Smooth muscle cell (in vitro differentiated cells): ENCODE measurements around the gene CORO2B. TPM values are rescaled to one million over a fixed set of nuclear protein-coding genes. Genes with fewer than 3 reads are reported as not detected.

Source experiments
- DNase-seq: peaks from one replicate; lab custom pipeline; 2025; ENCODE audit not compliant: unreplicated experiment; lab: John Stamatoyannopoulos, UW
- H2AFZ ChIP-seq: fragments of 200-600 bp; sonication (generic); 2 replicates; pipeline ENCODE4 v1.6.0; 2016; ENCODE audit warnings: antibody characterized with exemption, low read depth, mild to moderate bottlenecking
- H3F3A ChIP-seq: fragments of 200-600 bp; sonication (generic); 2 replicates; pipeline ENCODE4 v1.6.0; 2017; ENCODE audit warnings: antibody characterized with exemption, low read depth
- H3K27ac ChIP-seq: fragments of 200-600 bp; sonication (generic); 2 replicates; pipeline ENCODE4 v1.5.1; 2016; ENCODE audit warnings: low read depth, mild to moderate bottlenecking
- H3K27me3 ChIP-seq: fragments of 200-600 bp; sonication (generic); 2 replicates; pipeline ENCODE4 v1.6.1; 2016; ENCODE audit warnings: low read depth, mild to moderate bottlenecking
- H3K36me3 ChIP-seq: fragments of 200-600 bp; sonication (generic); 2 replicates; pipeline ENCODE4 v1.5.1; 2016; ENCODE audit warnings: low read depth
- H3K4me1 ChIP-seq: fragments of 200-600 bp; sonication (generic); 2 replicates; pipeline ENCODE4 v1.5.1; 2016; ENCODE audit warnings: low read depth
- H3K4me2 ChIP-seq: fragments of 200-600 bp; sonication (generic); 2 replicates; pipeline ENCODE4 v1.6.0; 2016; ENCODE audit warnings: mild to moderate bottlenecking
- H3K4me3 ChIP-seq: fragments of 200-600 bp; sonication (generic); 2 replicates; pipeline ENCODE4 v1.5.1; 2016; ENCODE audit warnings: mild to moderate bottlenecking
- H3K79me2 ChIP-seq: fragments of 200-600 bp; sonication (generic); 2 replicates; pipeline ENCODE4 v1.6.0; 2016; ENCODE audit warnings: low read depth, mild to moderate bottlenecking
- H3K9ac ChIP-seq: fragments of 200-600 bp; sonication (generic); 2 replicates; pipeline ENCODE4 v1.6.0; 2016; ENCODE audit warnings: low read depth
- H3K9me3 ChIP-seq: fragments of 200-600 bp; sonication (generic); replicated peaks from 2 replicates; pipeline ENCODE4 v1.5.1; 2016; ENCODE audit warnings: low read depth
- H4K20me1 ChIP-seq: fragments of 200-600 bp; sonication (generic); 2 replicates; pipeline ENCODE4 v1.6.0; 2016; ENCODE audit warnings: low read depth
- WGBS: methylation state at CpG from one replicate; pipeline ENCODE4 v1.1.7; 2016; ENCODE audit warnings: low lambda C conversion rate; 5-methylcytosine and 5-hydroxymethylcytosine counted together
- polyA plus RNA-seq: library from polyadenylated mRNA; unstranded; fragments of >200 nt; fragmentation: Nextera tagmentation; extraction: Ambion mirVana; gene quantifications from 2 replicates; pipeline ENCODE4 v1.2.1, GENCODE V29; 2016
- total RNA-seq: library from RNA; depleted of rRNA; stranded (reverse); fragments of >200 nt; gene quantifications from 2 replicates; pipeline ENCODE4 v1.2.3, GENCODE V29; 2014
- TF ChIP-seq, protein P1 (sequence below): fragments of 200-600 bp; sonication (generic); IDR thresholded peaks from 2 replicates; pipeline ENCODE4 v1.5.1; 2017; ENCODE audit warnings: borderline replicate concordance, mild to moderate bottlenecking, antibody characterized with exemption; ENCODE audit not compliant: insufficient read depth, poor library complexity, severe bottlenecking

Gene CORO2B
- total and polyA plus RNA-seq, 2 experiments from 2014 or later, result 0.47 to 0.49 TPM

DNA sequence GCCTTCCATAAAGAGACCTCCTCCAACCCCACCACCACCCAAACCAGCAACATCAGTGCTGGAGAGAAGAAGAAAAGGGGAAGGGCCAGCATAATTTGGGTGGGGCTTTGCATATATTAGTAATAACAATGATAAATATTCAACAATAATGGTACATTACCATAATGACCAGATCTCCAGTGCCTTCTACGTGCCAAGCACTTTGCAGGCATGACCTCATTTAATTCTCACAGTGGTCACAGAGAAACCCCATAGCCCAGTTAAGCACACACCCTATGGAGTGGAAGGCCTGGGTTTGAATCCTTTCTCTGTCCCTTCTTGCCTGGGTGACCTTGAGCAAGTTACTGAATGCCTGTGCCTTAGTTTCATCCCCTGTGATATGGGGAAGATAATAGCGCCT is 49.2 kb downstream of the CORO2B start:
- Histone ChIP-seq H3K36me3 (no peaks in the 10 kb centered on the region), H3F3A (no peaks in the 10 kb centered on the region), H3K4me1 (peaks cover 3% of the 10 kb centered on the region), H4K20me1 (no peaks in the 10 kb centered on the region), H2AFZ (no peak overlapping the region), H3K9me3 (no peaks in the 10 kb centered on the region), H3K4me2 (no peak overlapping the region), H3K27me3 (peaks cover 11% of the 10 kb centered on the region), H3K4me3 (no peak overlapping the region), H3K9ac (no peak overlapping the region), H3K27ac (no peak overlapping the region), H3K79me2 (no peaks in the 10 kb centered on the region)
- 92% methylated on average over 2 of the region's 2 CpGs for WGBS
- TF ChIP-seq, protein P1, sequence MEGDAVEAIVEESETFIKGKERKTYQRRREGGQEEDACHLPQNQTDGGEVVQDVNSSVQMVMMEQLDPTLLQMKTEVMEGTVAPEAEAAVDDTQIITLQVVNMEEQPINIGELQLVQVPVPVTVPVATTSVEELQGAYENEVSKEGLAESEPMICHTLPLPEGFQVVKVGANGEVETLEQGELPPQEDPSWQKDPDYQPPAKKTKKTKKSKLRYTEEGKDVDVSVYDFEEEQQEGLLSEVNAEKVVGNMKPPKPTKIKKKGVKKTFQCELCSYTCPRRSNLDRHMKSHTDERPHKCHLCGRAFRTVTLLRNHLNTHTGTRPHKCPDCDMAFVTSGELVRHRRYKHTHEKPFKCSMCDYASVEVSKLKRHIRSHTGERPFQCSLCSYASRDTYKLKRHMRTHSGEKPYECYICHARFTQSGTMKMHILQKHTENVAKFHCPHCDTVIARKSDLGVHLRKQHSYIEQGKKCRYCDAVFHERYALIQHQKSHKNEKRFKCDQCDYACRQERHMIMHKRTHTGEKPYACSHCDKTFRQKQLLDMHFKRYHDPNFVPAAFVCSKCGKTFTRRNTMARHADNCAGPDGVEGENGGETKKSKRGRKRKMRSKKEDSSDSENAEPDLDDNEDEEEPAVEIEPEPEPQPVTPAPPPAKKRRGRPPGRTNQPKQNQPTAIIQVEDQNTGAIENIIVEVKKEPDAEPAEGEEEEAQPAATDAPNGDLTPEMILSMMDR, result no peak
- no peak for DNase-seq

DNA sequence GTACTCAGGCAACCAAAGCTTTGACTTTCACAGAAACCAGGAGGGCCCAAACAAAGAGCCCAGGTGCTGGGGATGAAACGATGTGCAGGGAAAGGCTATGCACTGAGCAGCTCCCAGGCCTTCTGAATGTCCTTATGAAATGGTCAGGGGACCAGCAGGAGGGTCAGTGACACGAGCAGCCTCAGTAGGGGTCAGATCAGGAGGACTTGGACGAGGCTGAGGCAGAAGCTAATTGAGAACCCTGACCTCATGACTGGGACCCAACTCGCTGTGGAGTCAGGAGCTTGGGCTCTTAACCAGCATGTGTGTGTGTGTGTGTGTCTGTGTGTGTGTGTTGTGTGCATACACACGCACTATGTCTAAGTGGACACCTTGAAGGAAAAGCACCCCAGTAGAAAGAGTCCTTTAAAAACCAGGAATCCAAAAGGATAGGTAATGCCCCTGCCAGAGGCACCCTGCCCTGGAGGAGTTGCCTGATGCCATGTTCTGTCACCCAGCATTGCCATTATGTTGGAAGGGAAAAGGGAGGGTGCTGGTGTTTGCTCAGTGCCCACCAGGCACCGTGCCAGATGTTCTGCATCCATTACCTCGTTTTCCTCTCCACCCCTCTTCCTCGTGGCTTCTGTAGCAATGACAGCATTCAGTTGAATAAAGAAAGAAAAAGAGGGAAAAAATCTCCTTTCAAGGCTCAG is 50.9 kb downstream of the CORO2B start:
- no peaks in the 10 kb centered on the region for H3K4me1 ChIP-seq
- no peak overlapping the region for H3K9ac ChIP-seq
- 79% methylated on average over 8 of the region's 8 CpGs for WGBS
- no peaks in the 10 kb centered on the region for H4K20me1 ChIP-seq
- H3K79me2 ChIP-seq, result no peaks in the 10 kb centered on the region
- no peak overlapping the region for H3K4me2 ChIP-seq
- no peak for DNase-seq
- no peak overlapping the region for H2AFZ ChIP-seq
- no peaks in the 10 kb centered on the region for H3K9me3 ChIP-seq
- peaks cover 11% of the 10 kb centered on the region for H3K27me3 ChIP-seq
- H3F3A ChIP-seq, result no peaks in the 10 kb centered on the region
- TF ChIP-seq, protein P1, result no peak
- H3K36me3 ChIP-seq, result no peaks in the 10 kb centered on the region
- H3K27ac ChIP-seq, result no peak overlapping the region
- H3K4me3 ChIP-seq, result no peak overlapping the region

DNA sequence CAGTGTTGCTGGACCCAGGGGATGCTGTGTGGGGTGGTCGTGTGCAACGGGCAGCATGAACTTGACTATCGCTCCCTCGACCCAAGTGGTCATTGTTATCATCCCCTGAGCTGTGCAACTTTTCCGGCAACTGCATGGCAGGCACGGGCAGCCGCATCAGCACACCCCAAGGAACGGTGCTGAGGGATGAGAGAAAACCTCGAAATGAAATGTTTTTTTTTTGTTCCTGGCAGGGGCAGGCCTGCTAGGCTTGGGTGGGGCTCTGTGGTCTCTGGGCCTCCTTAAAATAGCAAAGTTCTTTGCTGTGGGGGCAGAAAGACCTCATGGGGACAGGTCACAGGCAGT is 51.4 kb downstream of the CORO2B start:
- no peaks in the 10 kb centered on the region for H3K9me3 ChIP-seq
- DNase-seq, result no peak
- H3K27me3 ChIP-seq, result peaks cover 11% of the 10 kb centered on the region
- no peaks in the 10 kb centered on the region for H4K20me1 ChIP-seq
- no peak overlapping the region for H3K27ac ChIP-seq
- 87% methylated on average over 9 of the region's 9 CpGs for WGBS
- H3K4me3 ChIP-seq, result no peak overlapping the region
- TF ChIP-seq, protein P1, result no peak
- no peak overlapping the region for H3K9ac ChIP-seq
- H3K79me2 ChIP-seq, result no peaks in the 10 kb centered on the region
- H2AFZ ChIP-seq, result no peak overlapping the region
- H3F3A ChIP-seq, result no peaks in the 10 kb centered on the region
- no peaks in the 10 kb centered on the region for H3K36me3 ChIP-seq
- no peaks in the 10 kb centered on the region for H3K4me1 ChIP-seq
- no peak overlapping the region for H3K4me2 ChIP-seq

DNA sequence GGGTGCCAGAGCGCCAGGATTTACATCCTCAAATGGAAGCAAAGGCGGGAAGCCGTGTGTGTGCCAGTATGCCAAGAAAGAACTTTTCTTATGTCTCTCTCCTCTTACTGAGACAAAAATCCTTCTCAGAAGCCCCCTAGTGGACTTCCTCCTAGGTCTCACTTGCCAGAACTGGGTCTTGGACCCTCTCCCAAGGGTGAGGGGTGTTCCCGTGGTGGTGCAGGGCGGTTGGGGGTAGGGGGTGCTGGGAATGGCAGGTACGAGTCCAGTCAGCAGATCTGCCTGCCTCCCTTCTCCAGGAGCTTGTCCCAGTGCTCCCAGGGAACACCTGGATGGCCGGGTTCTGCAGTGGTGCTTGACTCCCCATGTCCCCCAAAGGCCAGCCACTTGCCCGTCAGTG is 52.0 kb downstream of the CORO2B start:
- H3K36me3 ChIP-seq, result no peaks in the 10 kb centered on the region
- H3K4me2 ChIP-seq, result no peak overlapping the region
- H3F3A ChIP-seq, result no peaks in the 10 kb centered on the region
- no peaks in the 10 kb centered on the region for H3K9me3 ChIP-seq
- no peaks in the 10 kb centered on the region for H3K4me1 ChIP-seq
- H3K79me2 ChIP-seq, result no peaks in the 10 kb centered on the region
- DNase-seq, result no peak
- peaks cover 11% of the 10 kb centered on the region for H3K27me3 ChIP-seq
- WGBS, result 91% methylated on average over 8 of the region's 8 CpGs
- H4K20me1 ChIP-seq, result no peaks in the 10 kb centered on the region
- no peak overlapping the region for H3K27ac ChIP-seq
- H2AFZ ChIP-seq, result no peak overlapping the region
- no peak overlapping the region for H3K4me3 ChIP-seq
- TF ChIP-seq, protein P1, result no peak
- no peak overlapping the region for H3K9ac ChIP-seq
